Fibroblast of villous mesenchyme (primary cell): Measurements from ENCODE around the gene NLGN1. TPM values are rescaled to one million over a fixed set of nuclear protein-coding genes. Genes with fewer than 3 reads are reported as not detected.

Experiments used
- DNase-seq: peaks from one replicate; pipeline ENCODE4 v3.0.0-alpha.2; 2010; ENCODE audit warnings: low read depth
- H3K4me3 ChIP-seq: 2 replicates; pipeline ENCODE4 v1.5.1; 2011; ENCODE audit warnings: low read depth, mild to moderate bottlenecking, low read length
- CTCF ChIP-seq: IDR thresholded peaks from 2 replicates; pipeline ENCODE4 v1.5.1; 2012; ENCODE audit warnings: low read depth, mild to moderate bottlenecking, low read length; ENCODE audit not compliant: insufficient read depth
- total RNA-seq: library from RNA; depleted of rRNA; stranded (reverse); fragments of >200 nt; gene quantifications from 2 replicates; pipeline ENCODE4 v1.2.3, GENCODE V29; 2012

Gene NLGN1
- total RNA-seq, 1 donor = 18.1 TPM

GRCh38 chr3:173916799-173917198, 519.3 kb downstream of the NLGN1 start:
- H3K4me3 ChIP-seq = no peak overlapping the region
- no peak for TF ChIP-seq CTCF
- no peak for DNase-seq

GRCh38 chr3:173920386-173920785, 522.8 kb downstream of the NLGN1 start:
- TF ChIP-seq CTCF = no peak
- no peak for DNase-seq
- no peak overlapping the region for H3K4me3 ChIP-seq

- no peak overlapping the region for H3K4me3 ChIP-seq
- DNase-seq = no peak
- TF ChIP-seq CTCF = no peak
These were observed 524.2 kb downstream of the NLGN1 start for GRCh38 chr3:173921732-173922131.

- TF ChIP-seq CTCF = no peak
- no peak overlapping the region for H3K4me3 ChIP-seq
- DNase-seq = no peak
These were observed 525.7 kb downstream of the NLGN1 start for GRCh38 chr3:173923204-173923603.

GRCh38 chr3:173930251-173930650, 532.7 kb downstream of the NLGN1 start:
- TF ChIP-seq CTCF = no peak
- no peak for DNase-seq
- H3K4me3 ChIP-seq = no peak overlapping the region

GRCh38 chr3:173932624-173933023, 535.1 kb downstream of the NLGN1 start:
- no peak for TF ChIP-seq CTCF
- peak; percentile 19 for DNase-seq
- no peak overlapping the region for H3K4me3 ChIP-seq

GRCh38 chr3:173933113-173933512, 535.6 kb downstream of the NLGN1 start:
- no peak overlapping the region for H3K4me3 ChIP-seq
- DNase-seq = no peak
- TF ChIP-seq CTCF = no peak
